ENCODE results near the gene CUBN.

Gene CUBN

DNA sequence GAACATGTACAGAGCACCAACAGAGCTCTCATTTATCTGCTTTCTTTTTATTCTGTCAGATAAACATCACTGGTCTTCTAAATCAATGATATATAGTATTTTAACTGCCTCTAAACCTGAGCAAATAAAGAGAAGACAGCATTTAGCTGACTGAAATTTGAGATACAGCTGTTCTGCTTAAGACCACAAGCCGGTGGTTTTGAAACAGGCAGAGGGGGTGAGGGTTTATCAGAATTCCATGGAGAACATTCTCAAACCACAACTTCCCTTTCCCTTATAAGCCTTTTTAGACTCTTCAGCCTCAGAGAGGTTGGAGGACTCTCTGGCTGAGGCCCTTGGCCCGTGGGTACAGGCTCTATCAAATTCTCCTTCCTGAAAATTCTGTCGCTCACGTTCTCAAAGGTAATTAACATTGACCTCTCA is 225.0 kb downstream of the CUBN start:
- DNase-seq: peak; percentile 18

- no peak for DNase-seq
These were observed 225.6 kb downstream of the CUBN start for GRCh38 chr10:16904049-16904448.

DNA sequence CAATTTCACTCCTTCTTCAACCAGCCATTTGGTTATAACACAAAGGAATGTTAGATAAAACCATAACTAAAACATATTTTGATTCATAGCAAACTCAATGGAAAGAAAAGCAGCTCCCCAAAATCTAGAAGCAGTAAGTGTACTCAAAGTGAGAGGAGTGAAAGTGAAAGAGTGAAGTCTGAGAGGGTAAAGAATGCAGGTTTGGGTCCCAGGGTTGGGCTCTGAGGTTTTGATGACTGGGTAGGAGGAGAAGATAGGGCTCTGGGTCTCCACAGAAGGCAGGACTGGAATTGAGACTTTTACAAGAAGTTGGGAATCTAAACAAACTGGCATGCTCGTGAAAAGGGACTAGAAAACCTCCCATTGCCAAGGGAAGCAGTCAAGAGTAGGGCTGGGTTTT is 227.0 kb downstream of the CUBN start:
- DNase-seq: no peak

GRCh38 chr10:16901106-16901505 is 228.5 kb downstream of the CUBN start:
- no peak for DNase-seq

GRCh38 chr10:16896993-16897392 is 232.6 kb downstream of the CUBN start:
- DNase-seq: no peak

DNA sequence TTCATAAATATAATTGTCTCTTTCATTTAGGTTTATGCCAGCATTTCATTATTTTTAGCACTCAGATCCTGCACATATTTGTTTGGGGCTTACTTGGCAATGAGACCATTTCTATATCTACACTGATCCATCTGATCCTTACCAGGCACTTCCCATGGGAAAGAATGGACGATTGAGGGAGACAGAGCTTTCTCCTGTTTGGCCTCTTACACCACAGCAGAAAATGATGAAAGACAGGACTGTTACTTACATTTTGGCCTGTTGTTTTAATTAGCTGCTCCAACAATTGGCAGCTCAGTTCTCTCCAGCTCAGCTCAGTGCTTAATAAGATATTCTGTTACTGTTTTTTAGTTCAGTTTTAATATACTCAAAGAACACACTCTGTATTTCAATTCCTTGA is 234.8 kb downstream of the CUBN start:
- DNase-seq: no peak

GRCh38 chr10:16893664-16894063 is 235.9 kb downstream of the CUBN start:
- no peak for DNase-seq

- DNase-seq: peak; percentile 71
These were observed 238.0 kb downstream of the CUBN start for GRCh38 chr10:16891375-16892313.

- no peak for DNase-seq
These were observed 238.9 kb downstream of the CUBN start for GRCh38 chr10:16890691-16891090.

- DNase-seq: no peak
These were observed 242.0 kb downstream of the CUBN start for GRCh38 chr10:16887565-16887964.

GRCh38 chr10:16886031-16886430 is 243.6 kb downstream of the CUBN start:
- DNase-seq: no peak

DNA sequence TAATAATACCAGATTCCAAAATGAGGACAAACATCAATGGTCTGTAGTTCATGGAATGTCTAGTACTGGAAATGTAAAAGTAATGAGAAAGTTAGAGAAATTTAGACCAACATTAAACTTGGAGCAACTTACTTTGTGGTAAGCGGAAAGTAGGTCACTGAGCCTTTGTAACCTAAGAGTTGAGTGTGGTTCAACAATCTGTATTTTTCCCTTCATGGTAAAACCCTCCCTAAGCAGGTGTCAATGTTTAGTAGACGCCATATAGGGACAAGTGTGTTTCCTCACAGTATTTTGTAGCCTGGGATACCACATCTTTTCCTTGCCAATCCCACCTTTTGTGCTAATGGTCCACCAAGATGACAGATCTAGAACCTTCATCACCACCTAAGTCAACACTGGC is 245.1 kb downstream of the CUBN start:
- DNase-seq: no peak

DNA sequence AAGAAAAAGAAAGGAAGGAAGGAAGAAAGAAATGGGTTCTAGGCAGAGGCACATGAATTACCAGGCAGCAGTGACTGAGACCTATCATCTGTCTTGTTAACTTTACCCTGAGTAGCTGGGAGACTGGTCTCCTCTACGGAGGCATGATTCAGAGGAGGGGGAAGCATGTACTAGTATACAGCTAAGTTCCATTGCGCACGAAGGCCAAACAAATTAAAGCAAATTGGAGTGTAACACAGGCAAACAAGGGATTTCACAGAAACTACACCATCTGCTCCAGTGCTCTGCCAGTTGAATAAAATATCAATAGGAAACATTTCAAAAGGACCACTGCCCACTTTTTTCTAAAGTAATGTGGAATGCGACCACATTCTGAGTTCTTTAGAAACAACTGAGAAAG is 246.5 kb downstream of the CUBN start:
- DNase-seq: no peak

DNA sequence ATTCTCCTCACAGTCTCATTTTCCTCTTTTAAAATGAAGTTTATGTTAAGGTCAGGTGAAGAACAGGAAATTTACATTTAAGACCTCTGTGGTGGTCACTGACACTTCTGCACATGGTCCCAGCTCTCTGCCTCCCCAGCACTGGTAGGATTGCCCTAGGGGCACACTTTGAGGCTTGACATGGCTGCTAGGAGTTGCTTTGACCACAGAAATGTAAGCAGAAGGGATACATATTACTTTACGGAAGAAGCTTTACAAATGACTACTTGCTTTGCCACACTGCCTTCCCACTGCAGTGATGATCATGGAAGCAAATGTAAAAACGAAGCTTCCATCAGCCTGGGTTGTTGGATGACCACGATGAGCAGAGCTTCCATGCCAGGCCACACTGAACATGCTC is 259.3 kb downstream of the CUBN start:
- no peak for DNase-seq

- DNase-seq: no peak
These were observed 261.6 kb downstream of the CUBN start for GRCh38 chr10:16867990-16868389.

GRCh38 chr10:16867556-16867955 is 262.1 kb downstream of the CUBN start:
- no peak for DNase-seq

DNA sequence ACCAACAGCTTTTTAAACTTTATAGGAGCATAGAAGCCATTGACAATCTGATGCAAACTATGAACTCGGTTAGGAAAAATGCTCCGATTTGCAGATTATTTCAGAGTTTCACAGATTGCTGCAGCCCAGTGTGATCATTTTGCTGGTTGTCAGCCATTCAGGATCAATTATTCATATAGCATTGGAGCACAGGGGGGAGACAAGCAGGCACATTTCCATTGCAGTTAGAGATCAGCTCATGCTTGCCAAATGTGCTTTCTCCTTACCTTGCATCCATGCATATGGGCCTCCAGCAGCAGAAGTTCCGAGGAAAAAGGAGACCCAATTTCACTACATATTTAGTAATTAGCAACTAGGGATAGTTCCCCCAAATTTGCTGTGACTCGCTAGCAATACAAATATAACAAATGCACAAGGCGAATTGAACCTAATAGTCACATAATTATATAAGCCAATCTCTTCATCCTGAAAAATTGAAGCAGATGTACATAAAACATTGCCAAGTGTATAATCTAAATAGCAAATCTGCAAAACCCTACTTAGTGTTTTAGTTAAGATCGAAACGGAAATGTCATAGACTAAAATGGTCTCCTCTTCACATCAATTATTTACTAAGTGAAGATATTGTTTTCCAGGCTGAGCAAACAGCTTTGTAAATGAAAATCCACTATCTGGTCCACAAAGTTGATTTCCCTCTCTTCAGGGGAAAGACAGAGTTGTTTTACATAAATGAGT is 262.9 kb downstream of the CUBN start:
- no peak for DNase-seq

- DNase-seq: no peak
These were observed 263.8 kb downstream of the CUBN start for GRCh38 chr10:16865766-16866165.

DNA sequence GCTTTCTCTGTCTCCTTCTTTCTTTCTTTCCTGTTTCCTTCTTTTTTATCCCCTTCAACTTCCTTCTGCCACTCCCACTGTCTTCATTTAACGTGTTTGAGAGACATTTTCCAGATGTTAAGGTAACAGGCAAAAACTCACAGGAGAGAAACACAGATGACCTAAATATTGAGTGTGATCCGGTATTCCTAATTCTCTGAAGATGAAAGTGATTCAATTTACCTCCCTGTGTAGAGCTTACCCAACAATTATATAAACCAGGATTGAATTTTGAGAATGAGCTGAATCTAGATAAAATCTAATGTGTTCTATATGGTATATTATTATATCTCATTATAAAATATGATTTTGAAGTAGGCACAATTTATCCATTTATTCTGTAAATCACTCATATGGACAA is 265.8 kb downstream of the CUBN start:
- no peak for DNase-seq

DNA sequence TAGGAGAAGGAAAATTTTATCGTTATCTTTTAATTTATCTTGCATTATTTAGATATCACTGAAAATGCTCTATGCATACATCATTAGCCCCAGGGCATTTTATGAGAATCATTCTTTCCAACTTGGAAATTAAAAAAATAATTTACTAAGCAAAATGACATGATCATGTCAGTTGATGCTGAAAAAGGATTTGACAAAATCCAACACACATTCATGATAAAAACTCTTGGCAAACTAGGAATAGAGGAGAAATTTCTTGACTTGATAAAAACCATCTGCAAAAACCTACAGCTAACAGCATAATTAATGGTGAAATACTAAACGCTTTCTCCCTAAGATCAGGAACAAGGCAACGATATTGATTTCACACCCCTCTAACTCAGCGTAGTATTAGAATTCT is 272.2 kb downstream of the CUBN start:
- DNase-seq: no peak

- DNase-seq: no peak
These were observed 273.0 kb downstream of the CUBN start for GRCh38 chr10:16856567-16856966.

GRCh38 chr10:16856092-16856491 is 273.5 kb downstream of the CUBN start:
- DNase-seq: no peak

DNA sequence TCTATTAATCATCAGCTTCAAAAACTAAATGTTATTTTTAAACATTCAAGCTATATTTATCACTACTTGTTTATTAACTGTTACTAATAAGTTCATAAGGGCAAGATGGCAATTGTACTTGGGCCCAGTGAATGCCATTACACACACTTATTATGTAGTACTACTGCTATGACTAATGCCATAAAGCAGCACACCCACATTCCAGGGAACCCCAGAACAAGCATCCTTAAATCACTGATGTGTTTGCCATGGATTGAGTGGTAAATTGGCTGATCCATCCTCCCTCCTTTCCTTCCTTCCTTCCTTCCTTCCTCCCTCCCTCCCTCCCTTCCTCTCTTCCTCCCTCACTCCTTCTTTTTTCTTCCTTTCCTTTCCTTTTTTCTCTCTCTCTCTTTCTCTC is 275.0 kb downstream of the CUBN start:
- DNase-seq: peak; percentile 4

- no peak for DNase-seq
These were observed 275.8 kb downstream of the CUBN start for GRCh38 chr10:16853809-16854208.

All from inflammatory macrophage treated with lipopolysaccharide for 4 hours (primary cell).